Measurements from ENCODE around the gene ANO9. TPM values are rescaled to one million over a fixed set of nuclear protein-coding genes. Genes with fewer than 3 reads are reported as not detected.

ANO9 gene
- total RNA-seq, 2 donors from 2014 or later = 8.4 to 9.1 TPM

DNA sequence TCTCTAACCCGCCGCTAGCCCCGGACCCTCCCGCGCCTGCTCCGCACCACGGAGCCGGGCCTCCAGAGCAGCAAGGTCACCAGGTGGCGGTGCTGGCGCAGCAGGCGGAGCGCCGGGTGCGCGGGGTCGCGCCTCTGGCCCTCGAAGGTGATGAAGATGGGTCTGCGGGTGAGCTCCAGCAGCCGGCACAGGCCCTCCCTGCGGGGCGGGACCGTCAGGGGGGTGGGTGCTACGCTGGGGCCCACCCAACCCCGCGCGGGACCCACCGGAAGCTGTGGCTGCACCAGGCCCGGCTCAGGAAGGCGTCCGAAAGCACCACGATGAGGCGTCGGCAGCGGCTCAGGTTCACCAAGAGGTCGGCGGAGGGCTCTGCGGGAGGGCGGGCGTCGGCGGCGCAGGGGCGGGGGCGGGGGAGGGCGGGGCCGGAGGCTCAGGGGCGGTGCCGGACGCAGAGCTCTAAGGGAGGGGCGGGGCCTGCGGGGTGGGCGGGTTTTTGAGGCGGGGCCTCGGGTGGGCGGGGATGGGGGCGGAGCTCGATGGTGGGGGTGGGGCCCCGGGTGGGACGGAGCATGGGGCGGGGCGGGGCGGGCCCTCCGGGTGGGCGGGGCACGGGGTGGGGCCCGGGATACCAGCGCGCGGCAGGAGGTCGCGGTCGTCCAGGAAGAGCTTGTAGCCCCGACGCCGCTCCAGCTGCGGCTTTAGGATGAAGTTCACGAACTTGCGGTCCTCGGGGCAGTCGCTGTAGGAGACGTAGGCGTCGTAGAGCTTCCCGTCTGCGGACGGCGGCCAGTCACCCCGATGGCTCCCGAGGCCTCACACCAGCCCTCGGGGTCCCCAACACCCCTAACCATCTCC is 34.8 kb downstream of the ANO9 start:
- H3K27ac ChIP-seq = peak overlapping the region; percentile 53 to 73
- WGBS = 13% methylated on average over 34 of the region's 91 CpGs
- intact Hi-C loops (cut with DNase I) = loop anchor here (5.0 kb wide), 2 partner anchors 40 to 100 kb away; partner anchors contain the start of gene RNH1
- H3K27me3 ChIP-seq (replicated peaks; ENCODE audit: insufficient read depth) = no peaks in the 10 kb centered on the region
- H3K9me3 ChIP-seq = no peaks in the 10 kb centered on the region
- DNase-seq (ENCODE audit: low spot score) = peak; percentile 61
- peaks cover 9% of the 10 kb centered on the region for H3K4me1 ChIP-seq (replicated peaks)
- peak overlapping the region; percentile 35 to 53 for H3K4me3 ChIP-seq
- TF ChIP-seq POLR2AphosphoS5 (IDR thresholded peaks at IDR 0.05) (peak; percentile 15), POLR2A (IDR thresholded peaks at IDR 0.05) (peak; percentile 18)
- TF ChIP-seq, protein P1, sequence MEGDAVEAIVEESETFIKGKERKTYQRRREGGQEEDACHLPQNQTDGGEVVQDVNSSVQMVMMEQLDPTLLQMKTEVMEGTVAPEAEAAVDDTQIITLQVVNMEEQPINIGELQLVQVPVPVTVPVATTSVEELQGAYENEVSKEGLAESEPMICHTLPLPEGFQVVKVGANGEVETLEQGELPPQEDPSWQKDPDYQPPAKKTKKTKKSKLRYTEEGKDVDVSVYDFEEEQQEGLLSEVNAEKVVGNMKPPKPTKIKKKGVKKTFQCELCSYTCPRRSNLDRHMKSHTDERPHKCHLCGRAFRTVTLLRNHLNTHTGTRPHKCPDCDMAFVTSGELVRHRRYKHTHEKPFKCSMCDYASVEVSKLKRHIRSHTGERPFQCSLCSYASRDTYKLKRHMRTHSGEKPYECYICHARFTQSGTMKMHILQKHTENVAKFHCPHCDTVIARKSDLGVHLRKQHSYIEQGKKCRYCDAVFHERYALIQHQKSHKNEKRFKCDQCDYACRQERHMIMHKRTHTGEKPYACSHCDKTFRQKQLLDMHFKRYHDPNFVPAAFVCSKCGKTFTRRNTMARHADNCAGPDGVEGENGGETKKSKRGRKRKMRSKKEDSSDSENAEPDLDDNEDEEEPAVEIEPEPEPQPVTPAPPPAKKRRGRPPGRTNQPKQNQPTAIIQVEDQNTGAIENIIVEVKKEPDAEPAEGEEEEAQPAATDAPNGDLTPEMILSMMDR (IDR thresholded peaks at IDR 0.05) = peak in 2 of 4 experiments; percentile 27 to 33
- no peaks in the 10 kb centered on the region for H3K36me3 ChIP-seq

DNA sequence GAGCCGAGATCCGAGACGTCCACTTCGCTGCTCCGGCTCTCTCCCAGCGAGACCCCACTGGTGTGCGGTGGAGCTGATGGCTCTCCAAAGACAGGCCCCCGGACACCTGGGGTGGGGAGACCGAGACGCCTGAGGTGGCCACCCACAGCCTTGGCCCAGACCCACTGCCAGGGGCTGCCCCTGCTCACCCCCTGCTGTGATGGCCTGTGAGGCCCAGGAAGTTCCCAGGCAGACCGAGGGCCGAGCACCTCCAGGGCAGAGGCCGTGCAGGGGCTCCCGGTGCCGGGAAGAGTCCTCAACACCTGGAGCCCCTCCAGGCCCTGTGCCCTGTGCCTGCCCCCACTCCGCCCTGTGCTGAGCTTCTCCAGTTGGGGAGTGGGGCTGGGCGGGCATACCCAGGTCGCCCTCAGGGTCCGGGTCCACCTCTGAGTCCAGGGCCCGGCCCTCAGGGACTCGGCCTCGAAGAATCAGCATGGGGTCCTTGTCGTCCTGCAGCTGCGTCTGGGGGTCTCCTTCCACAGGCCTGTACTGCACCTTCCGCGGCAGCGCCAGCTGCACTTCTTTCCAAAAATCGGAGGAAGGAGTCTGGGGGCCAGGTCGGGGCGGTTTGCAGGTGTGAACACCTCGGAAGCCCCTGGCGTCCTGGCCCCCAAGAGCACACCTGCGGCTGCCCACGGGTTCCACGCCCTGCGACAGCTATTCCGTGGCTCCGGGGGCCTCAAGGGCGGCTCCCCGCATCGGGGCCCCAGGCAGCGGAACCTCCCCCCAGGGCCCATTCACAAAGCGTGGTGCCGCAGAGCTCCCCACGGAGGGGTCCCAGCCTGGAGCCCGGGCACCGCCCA is 35.6 kb downstream of the ANO9 start:
- Histone ChIP-seq H3K4me3 (peak overlapping the region; percentile 35 to 53), H3K27ac (peak overlapping the region; percentile 53 to 73), H3K4me1 (replicated peaks) (peaks cover 9% of the 10 kb centered on the region), H3K27me3 (replicated peaks; ENCODE audit: insufficient read depth) (no peaks in the 10 kb centered on the region), H3K36me3 (no peaks in the 10 kb centered on the region), H3K9me3 (no peaks in the 10 kb centered on the region)
- TF ChIP-seq, protein P1 (IDR thresholded peaks at IDR 0.05) = no peak
- no peak for TF ChIP-seq POLR2A (IDR thresholded peaks at IDR 0.05)
- TF ChIP-seq POLR2AphosphoS5 (IDR thresholded peaks at IDR 0.05) = no peak
- DNase-seq (ENCODE audit: low spot score) = no peak
- intact Hi-C loops (cut with DNase I) = loop anchor here (5.0 kb wide), 2 partner anchors 41 to 101 kb away; partner anchors contain the start of gene RNH1
- WGBS = 66% methylated on average over 47 of the region's 47 CpGs

GRCh38 chr11:405323-405953 is 36.4 kb downstream of the ANO9 start:
- intact Hi-C loops (cut with DNase I) = loop anchor here (5.0 kb wide), 2 partner anchors 42 to 102 kb away; partner anchors contain the start of gene RNH1
- DNase-seq (ENCODE audit: low spot score) = no peak
- TF ChIP-seq POLR2AphosphoS5 (IDR thresholded peaks at IDR 0.05) = no peak
- TF ChIP-seq, protein P1 (IDR thresholded peaks at IDR 0.05) = no peak
- TF ChIP-seq POLR2A (IDR thresholded peaks at IDR 0.05) = no peak
- Histone ChIP-seq H3K27me3 (replicated peaks; ENCODE audit: insufficient read depth) (no peaks in the 10 kb centered on the region), H3K27ac (no peak overlapping the region), H3K4me3 (no peak overlapping the region), H3K4me1 (replicated peaks) (peaks cover 9% of the 10 kb centered on the region), H3K9me3 (no peaks in the 10 kb centered on the region), H3K36me3 (no peaks in the 10 kb centered on the region)
- 63% methylated on average over 17 of the region's 17 CpGs for WGBS

DNA sequence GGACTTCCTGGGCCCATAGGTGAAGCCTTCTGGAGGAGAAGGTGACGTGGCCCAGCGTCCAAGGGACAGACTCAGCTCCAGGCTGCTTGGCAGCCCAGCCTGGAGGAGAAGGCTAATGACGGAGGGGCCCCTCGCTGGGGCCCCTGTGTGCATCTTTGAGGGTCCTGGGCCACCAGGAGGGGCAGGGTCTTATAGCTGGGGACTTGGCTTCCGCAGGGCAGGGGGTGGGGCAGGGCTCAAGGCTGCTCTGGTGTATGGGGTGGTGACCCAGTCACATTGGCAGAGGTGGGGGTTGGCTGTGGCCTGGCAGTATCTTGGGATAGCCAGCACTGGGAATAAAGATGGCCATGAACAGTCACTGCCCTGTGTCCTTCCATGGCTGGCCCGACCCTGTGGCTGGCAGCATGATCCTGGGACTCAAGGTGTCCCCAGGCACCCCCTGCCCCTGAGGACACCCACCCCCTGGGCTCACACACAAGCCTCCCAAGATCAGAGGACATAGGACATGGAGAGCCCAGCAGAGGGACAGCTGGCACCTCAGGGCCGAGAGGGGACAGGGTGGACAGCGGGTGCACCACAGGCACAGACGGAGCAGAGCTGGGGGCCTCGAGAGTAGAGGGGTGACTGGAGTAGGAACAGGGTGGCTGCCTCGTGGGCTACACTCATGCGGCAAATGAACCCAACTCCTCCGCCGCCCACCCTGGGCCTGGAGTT is 37.1 kb downstream of the ANO9 start:
- 94% methylated on average over 14 of the region's 14 CpGs for WGBS
- H3K4me3 ChIP-seq = no peak overlapping the region
- H3K4me1 ChIP-seq (replicated peaks) = peaks cover 9% of the 10 kb centered on the region
- no peaks in the 10 kb centered on the region for H3K27me3 ChIP-seq (replicated peaks; ENCODE audit: insufficient read depth)
- H3K27ac ChIP-seq = no peak overlapping the region
- intact Hi-C loops (cut with DNase I) = loop anchor here (5.0 kb wide), 2 partner anchors 43 to 103 kb away; partner anchors contain the start of gene RNH1
- no peaks in the 10 kb centered on the region for H3K9me3 ChIP-seq
- TF ChIP-seq, protein P1 (IDR thresholded peaks at IDR 0.05) = no peak
- no peak for TF ChIP-seq POLR2AphosphoS5 (IDR thresholded peaks at IDR 0.05)
- no peak for TF ChIP-seq POLR2A (IDR thresholded peaks at IDR 0.05)
- no peak for DNase-seq (ENCODE audit: low spot score)
- H3K36me3 ChIP-seq = no peaks in the 10 kb centered on the region
